ENCODE results near the gene TMPRSS5. TPM values are rescaled to one million over a fixed set of nuclear protein-coding genes. Genes with fewer than 3 reads are reported as not detected.

TMPRSS5 gene
- total and polyA plus RNA-seq, 2 of the 8 experiments (the other 6 are each of a cell fraction or from before 2014, with no cell fraction given) = 0.54 to 0.78 TPM

DNA sequence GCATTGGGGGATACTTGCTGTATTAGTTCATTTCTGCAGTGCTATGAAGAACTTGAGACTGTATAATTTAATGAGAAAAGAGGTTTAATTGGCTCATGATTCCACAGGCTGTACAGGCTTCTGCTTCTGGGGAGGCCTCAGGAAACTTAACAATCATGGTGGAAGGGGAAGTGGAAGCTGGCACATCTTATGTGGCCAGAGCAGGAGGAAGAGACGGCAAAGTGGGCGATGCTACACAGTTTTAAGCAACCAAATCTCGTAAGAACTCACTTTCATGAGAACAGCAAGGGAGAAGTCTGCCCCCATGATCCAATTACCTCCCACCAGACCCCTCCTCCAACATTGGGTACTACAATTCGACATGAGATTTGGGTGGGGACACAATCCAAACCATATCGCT is 55.1 kb downstream of the TMPRSS5 start:
- Histone ChIP-seq H4K8ac (ENCODE audit: extremely low read depth, insufficient read depth, low read length) (no peak overlapping the region), H3K23me2 (ENCODE audit: low read depth, low read length) (0 out of 2 replicates have a peak, but pooled peaks cover 2% of the 10 kb centered on the region), H4K91ac (replicated peaks; ENCODE audit: insufficient read length, low read length) (no peak overlapping the region), H3K4me3 (ENCODE audit: extremely low read depth in 1 of 4, insufficient read depth in 2 of 4, low read depth in 3 of 4, low read length in 4 of 4) (no peak overlapping the region), H3K4me2 (ENCODE audit: insufficient read depth in 1 of 2, low read depth in 2 of 2, low read length in 2 of 2) (no peak overlapping the region), H3K79me1 (ENCODE audit: low read depth, low read length) (no peaks in the 10 kb centered on the region), H4K5ac (ENCODE audit: insufficient read length, low read depth, low read length) (no peak overlapping the region), H2BK120ac (replicated peaks; ENCODE audit: low read depth, low read length) (no peak overlapping the region), H2BK15ac (ENCODE audit: low read length) (no peak overlapping the region), H3K79me2 (ENCODE audit: control insufficient read depth in 1 of 2, insufficient read depth in 2 of 2, low read length in 2 of 2) (no peaks in the 10 kb centered on the region), H3K18ac (ENCODE audit: extremely low read depth, low read length) (no peak overlapping the region), H3K14ac (ENCODE audit: insufficient read length) (no peak overlapping the region), H3K56ac (replicated peaks; ENCODE audit: insufficient read length, low read depth, low read length) (no peak overlapping the region), H3K27ac (ENCODE audit: low read depth, low read length) (no peak overlapping the region), H3K4me1 (replicated peaks in 1 of 4; ENCODE audit: control insufficient read depth in 3 of 4, insufficient read depth in 4 of 4, low read length in 3 of 4) (no peaks in the 10 kb centered on the region), H2BK12ac (ENCODE audit: low read depth, low read length) (no peak overlapping the region), H3K4ac (replicated peaks; ENCODE audit: insufficient read length, low read depth, low read length) (no peak overlapping the region), H2BK5ac (ENCODE audit: low read depth, low read length) (no peak overlapping the region), H2AFZ (ENCODE audit: low read length) (no peak overlapping the region), H2AK5ac (ENCODE audit: low read depth, low read length) (no peak overlapping the region), H3K9me3 (ENCODE audit: insufficient read depth in 2 of 2, low read depth in 1 of 2, low read length in 1 of 2) (peaks cover 6 to 16% of the 10 kb centered on the region in 2 experiments; a peak in 3 of 4 replicates), H3K9ac (replicated peaks in 1 of 4; ENCODE audit: extremely low read depth in 1 of 4, low read depth in 3 of 4, low read length in 3 of 4) (no peak overlapping the region), H3K27me3 (replicated peaks in 1 of 4; ENCODE audit: control insufficient read depth in 3 of 4, extremely low read depth in 1 of 4, insufficient read depth in 3 of 4, low read length in 3 of 4) (no peaks in the 10 kb centered on the region), H3K23ac (ENCODE audit: insufficient read length) (no peak overlapping the region), H2BK20ac (ENCODE audit: low read length) (no peak overlapping the region), H3K36me3 (ENCODE audit: control insufficient read depth in 2 of 4, insufficient read depth in 4 of 4, low read length in 3 of 4) (no peaks in the 10 kb centered on the region), H4K20me1 (replicated peaks in 1 of 2; ENCODE audit: control insufficient read depth in 1 of 2, insufficient read depth in 2 of 2, low read length in 2 of 2) (no peaks in the 10 kb centered on the region)
- ChIA-PET CTCF (ENCODE audit: partially characterized antibody) (interaction anchor here (1.3 kb wide), 2 partner anchors 10 to 53 kb away, joined by 3 read pairs; no protein-coding TSS in a partner anchor), POLR2A (ENCODE audit: partially characterized antibody) (no interaction called here)
- 93% methylated on average over 5 of the region's 5 CpGs; no CpG with 5 or more reads in 1 of the 2 experiments for WGBS, 2 experiments (ENCODE audit: extremely low coverage in 1 of 2, insufficient coverage in 1 of 2, insufficient read length in 1 of 2, insufficient replicate concordance in 2 of 2, low coverage in 1 of 2, low lambda C conversion rate in 2 of 2, missing lambda C conversion rate in 1 of 2)
- no peak for TF ChIP-seq NANOG (IDR thresholded peaks at IDR 0.05; ENCODE audit: insufficient read depth, low read depth, low read length, poor library complexity, severe bottlenecking)
- TF ChIP-seq HDAC6 (IDR thresholded peaks at IDR 0.05; ENCODE audit: low read depth, low read length) = no peak
- no peak for TF ChIP-seq FOSL1 (IDR thresholded peaks at IDR 0.05; ENCODE audit: insufficient read depth, low read depth, low read length)
- no peak for TF ChIP-seq NRF1 (IDR thresholded peaks at IDR 0.05; ENCODE audit: low read depth, low read length)
- no peak for TF ChIP-seq SUZ12 (IDR thresholded peaks at IDR 0.05; ENCODE audit: low read length)
- TF ChIP-seq JUN (IDR thresholded peaks at IDR 0.05; ENCODE audit: low read depth, low read length) = no peak
- no peak for TF ChIP-seq POU5F1 (IDR thresholded peaks at IDR 0.05; ENCODE audit: low read depth, low read length)
- no peak for TF ChIP-seq PHF8 (conservative IDR thresholded peaks at IDR 0.05; ENCODE audit: low read depth, low read length)
- TF ChIP-seq HDAC2 (IDR thresholded peaks at IDR 0.05; ENCODE audit: borderline replicate concordance in 1 of 2, low read depth in 2 of 2, low read length in 2 of 2) = no peak
- FAIRE-seq (no peak), DNase-seq (ENCODE audit: low read depth in 1 of 2, low spot score in 2 of 2) (no peak)
